ENCODE measurements around the gene OBSCN. TPM values are rescaled to one million over a fixed set of nuclear protein-coding genes. Genes with fewer than 3 reads are reported as not detected.

OBSCN gene
- total RNA-seq, 2 experiments from 2014 or later: 5.7 to 10.4 TPM

DNA sequence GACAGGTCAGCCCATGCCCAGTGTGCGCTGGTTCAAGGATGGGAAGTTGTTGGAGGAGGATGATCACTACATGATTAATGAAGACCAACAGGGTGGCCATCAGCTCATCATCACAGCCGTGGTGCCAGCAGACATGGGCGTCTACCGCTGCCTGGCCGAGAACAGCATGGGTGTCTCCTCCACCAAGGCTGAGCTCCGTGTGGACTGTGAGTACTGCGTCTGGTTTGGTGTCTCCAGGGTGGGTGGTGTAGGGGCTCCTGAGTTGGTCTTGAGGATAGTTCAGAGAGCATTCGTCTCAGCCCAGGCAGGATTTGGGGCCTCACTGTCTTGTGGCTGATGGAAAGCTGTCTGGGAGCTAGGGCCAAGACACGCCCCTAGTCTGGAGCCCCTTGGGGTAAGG, 115.6 kb downstream of the OBSCN start:
- ATAC-seq (no peak), DNase-seq (no peak)
- H3K4me1 Mint-ChIP-seq: no peaks in the 10 kb centered on the region
- no peak overlapping the region for H3K4me3 Mint-ChIP-seq
- H3K36me3 Mint-ChIP-seq: peaks cover 4% of the 10 kb centered on the region
- CTCF ChIA-PET: no interaction called here
- H3K27me3 Mint-ChIP-seq: no peaks in the 10 kb centered on the region
- no peaks in the 10 kb centered on the region for H3K9me3 Mint-ChIP-seq (ENCODE audit: low read depth)
- H3K27ac Mint-ChIP-seq: no peak overlapping the region

DNA sequence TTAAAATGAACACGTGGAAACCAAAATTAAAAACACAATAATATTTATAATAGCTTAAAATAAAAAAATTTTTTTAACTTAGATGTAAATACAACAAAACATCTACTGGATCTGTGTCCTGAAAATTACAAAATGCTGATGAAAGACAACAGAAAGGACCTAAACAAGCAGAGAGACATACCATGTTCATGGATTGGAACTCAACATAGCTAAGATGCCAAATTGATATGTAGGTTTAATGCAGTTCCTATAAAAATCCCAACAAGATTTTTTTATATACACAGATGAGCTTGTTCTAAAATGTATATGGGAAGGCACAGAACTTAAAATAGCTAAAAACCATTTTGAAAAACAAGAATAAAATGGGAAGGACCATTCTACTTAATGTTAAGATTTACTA, 117.4 kb downstream of the OBSCN start:
- ATAC-seq: no peak

DNA sequence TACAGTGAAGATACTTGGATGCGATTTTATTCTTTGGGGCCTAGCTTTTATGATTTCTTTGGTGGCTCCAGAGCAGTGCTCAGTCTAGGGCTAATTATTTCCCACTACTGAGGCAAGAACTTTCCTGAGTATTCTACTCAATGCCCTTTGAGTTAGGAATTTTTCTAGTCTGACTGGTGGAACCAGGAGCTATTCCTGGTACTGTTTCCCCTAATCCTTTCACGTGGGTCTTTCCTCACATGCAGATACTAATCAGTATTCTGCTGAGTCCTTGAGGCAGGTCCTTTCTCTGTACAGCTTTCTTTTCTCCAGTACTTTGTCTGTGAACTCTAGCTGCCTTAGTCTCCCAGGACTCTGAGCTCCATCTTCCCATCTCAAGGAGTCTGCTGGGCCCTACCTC, 122.0 kb downstream of the OBSCN start:
- H3K4me3 Mint-ChIP-seq: no peak overlapping the region
- H3K9me3 Mint-ChIP-seq (ENCODE audit: low read depth): no peaks in the 10 kb centered on the region
- DNase-seq (no peak), ATAC-seq (no peak)
- H3K27me3 Mint-ChIP-seq: no peaks in the 10 kb centered on the region
- H3K27ac Mint-ChIP-seq: no peak overlapping the region
- peaks cover 2% of the 10 kb centered on the region for H3K36me3 Mint-ChIP-seq
- CTCF ChIA-PET: no interaction called here
- no peaks in the 10 kb centered on the region for H3K4me1 Mint-ChIP-seq

More for the DNA sequence above, 117.4 kb downstream of the OBSCN start:
- no peaks in the 10 kb centered on the region for H3K27me3 Mint-ChIP-seq
- H3K27ac Mint-ChIP-seq: no peak overlapping the region
- CTCF ChIA-PET: interaction anchor here (1.2 to 1.3 kb wide), 2 partner anchors 13 to 195 kb away, joined by 3 read pairs; no protein-coding TSS in a partner anchor
- DNase-seq: no peak
- H3K36me3 Mint-ChIP-seq: peaks cover 4% of the 10 kb centered on the region
- no peak overlapping the region for H3K4me3 Mint-ChIP-seq
- H3K9me3 Mint-ChIP-seq (ENCODE audit: low read depth): no peaks in the 10 kb centered on the region
- H3K4me1 Mint-ChIP-seq: no peaks in the 10 kb centered on the region

DNA sequence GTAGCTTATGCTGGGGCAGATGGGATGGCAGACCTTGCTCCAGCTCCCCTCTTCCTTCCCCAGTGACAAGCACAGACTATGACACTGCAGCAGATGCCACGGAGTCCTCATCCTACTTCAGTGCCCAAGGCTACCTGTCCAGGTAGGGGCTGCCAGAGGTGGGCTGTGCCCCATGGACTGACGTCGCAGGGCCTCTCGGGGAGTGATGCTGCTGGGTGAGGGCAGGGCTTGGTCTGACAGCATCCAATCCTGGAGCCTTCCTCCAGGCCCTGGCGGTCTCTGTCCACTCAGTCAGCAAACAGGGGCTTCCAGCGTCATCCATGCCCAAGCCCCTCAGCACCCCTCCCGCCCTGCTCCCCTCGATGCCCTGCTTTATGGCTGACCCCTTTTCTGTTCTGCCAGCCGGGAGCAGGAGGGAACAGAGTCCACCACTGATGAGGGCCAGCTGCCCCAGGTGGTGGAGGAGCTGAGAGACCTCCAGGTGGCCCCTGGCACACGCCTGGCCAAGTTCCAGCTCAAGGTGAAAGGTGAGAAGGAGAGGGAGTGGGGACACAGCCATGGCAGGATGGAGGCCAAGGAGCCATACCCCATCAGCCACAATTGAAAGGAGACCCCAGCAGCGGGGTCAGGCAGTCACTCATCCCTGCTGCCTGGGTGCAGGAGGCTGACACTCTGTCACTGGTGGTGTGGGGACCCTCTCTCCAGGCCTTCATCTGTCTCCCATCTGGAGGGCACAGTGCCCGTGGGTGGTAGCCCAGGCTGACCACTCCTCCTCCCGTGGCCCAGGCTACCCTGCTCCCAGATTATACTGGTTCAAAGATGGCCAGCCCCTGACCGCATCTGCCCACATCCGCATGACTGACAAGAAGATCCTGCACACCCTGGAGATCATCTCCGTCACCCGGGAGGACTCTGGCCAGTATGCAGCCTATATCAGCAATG, 125.2 kb downstream of the OBSCN start:
- ATAC-seq: no peak
- H3K27me3 Mint-ChIP-seq: no peaks in the 10 kb centered on the region
- no peaks in the 10 kb centered on the region for H3K36me3 Mint-ChIP-seq
- H3K4me3 Mint-ChIP-seq: no peak overlapping the region
- no peak overlapping the region for H3K27ac Mint-ChIP-seq
- no peak for DNase-seq
- no peaks in the 10 kb centered on the region for H3K4me1 Mint-ChIP-seq
- H3K9me3 Mint-ChIP-seq (ENCODE audit: low read depth): no peaks in the 10 kb centered on the region
- CTCF ChIA-PET: interaction anchor here (1.1 kb wide), 1 partner anchor 807 kb away, joined by 3 read pairs; no protein-coding TSS in a partner anchor

DNA sequence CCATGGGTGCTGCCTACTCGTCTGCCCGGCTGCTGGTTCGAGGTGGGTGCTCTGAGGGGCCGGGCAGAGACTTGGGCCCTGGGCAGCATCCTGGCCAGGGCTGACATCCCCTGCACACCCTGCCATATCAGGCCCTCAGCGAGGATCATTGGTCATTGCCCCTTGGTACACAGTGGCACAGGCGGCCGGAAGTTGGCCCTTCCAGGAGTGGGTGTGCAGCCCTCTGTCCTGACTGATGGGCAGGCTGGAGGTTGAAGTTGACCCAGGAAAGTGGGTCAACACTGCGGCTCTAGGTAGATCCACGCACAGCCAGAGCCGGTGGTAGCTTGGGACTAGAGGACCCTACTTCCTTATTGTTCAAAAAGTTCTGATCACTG, 125.9 kb downstream of the OBSCN start:
- H3K4me1 Mint-ChIP-seq: no peaks in the 10 kb centered on the region

DNA sequence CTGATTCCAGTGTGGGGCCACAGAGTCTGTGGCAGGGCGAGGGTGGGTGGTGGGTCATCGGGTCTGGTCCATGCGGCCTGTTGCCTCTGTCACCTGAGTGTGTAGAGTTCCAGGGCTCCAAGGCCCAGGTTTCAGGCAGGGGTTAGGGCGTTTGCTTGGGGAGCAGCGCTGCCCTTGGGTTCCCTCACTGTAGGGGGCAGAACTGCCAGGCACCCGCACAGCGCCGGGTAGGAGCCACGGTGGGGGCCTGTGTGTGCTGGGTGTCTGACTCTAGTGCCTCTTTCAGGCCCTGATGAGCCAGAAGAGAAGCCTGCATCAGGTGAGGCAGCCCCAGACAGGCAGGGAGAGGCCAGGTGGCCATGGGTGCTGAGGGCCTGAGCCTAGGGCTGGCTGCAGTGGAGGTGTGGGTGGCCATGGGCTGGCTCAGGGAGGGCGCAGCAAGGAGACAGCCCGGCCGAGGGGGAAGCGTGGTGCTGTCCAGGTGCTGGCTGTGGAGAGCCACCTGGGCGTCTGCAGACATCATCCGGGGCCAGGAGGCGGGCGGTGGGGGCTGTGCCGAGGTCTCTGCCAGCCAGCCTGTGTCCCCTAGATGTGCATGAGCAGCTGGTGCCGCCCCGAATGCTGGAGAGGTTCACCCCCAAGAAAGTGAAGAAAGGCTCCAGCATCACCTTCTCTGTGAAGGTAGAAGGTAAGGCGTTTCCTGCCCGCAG, 126.5 kb downstream of the OBSCN start:
- H3K9me3 Mint-ChIP-seq (ENCODE audit: low read depth): no peaks in the 10 kb centered on the region
- ATAC-seq (no peak), DNase-seq (no peak)
- no peak overlapping the region for H3K27ac Mint-ChIP-seq
- H3K27me3 Mint-ChIP-seq: no peaks in the 10 kb centered on the region
- H3K4me3 Mint-ChIP-seq: no peak overlapping the region
- CTCF ChIA-PET: no interaction called here
- H3K36me3 Mint-ChIP-seq: no peaks in the 10 kb centered on the region
- no peaks in the 10 kb centered on the region for H3K4me1 Mint-ChIP-seq

More for the DNA sequence above, 125.9 kb downstream of the OBSCN start:
- Mint-ChIP-seq H3K36me3 (no peaks in the 10 kb centered on the region), H3K27me3 (no peaks in the 10 kb centered on the region), H3K27ac (no peak overlapping the region), H3K4me3 (no peak overlapping the region), H3K9me3 (ENCODE audit: low read depth) (no peaks in the 10 kb centered on the region)
- CTCF ChIA-PET: no interaction called here
- no peak for ATAC-seq
- DNase-seq: no peak

DNA sequence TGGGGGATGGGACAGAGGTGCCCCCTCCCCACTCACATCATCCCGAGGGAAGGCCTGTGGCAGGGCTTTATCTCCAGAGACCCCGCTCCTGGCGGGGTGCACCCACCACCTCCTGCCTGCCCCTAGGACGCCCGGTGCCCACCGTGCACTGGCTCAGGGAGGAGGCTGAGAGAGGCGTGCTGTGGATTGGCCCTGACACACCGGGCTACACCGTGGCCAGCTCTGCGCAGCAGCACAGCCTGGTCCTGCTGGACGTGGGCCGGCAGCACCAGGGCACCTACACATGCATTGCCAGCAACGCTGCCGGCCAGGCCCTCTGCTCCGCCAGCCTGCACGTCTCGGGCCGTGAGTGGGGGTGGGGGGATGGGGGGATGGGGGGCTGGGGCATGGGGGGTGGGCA, 127.1 kb downstream of the OBSCN start:
- Mint-ChIP-seq H3K9me3 (ENCODE audit: low read depth) (no peaks in the 10 kb centered on the region), H3K27ac (no peak overlapping the region), H3K27me3 (no peaks in the 10 kb centered on the region), H3K4me1 (no peaks in the 10 kb centered on the region), H3K4me3 (no peak overlapping the region), H3K36me3 (no peaks in the 10 kb centered on the region)
- DNase-seq (no peak), ATAC-seq (no peak)
- CTCF ChIA-PET: no interaction called here

DNA sequence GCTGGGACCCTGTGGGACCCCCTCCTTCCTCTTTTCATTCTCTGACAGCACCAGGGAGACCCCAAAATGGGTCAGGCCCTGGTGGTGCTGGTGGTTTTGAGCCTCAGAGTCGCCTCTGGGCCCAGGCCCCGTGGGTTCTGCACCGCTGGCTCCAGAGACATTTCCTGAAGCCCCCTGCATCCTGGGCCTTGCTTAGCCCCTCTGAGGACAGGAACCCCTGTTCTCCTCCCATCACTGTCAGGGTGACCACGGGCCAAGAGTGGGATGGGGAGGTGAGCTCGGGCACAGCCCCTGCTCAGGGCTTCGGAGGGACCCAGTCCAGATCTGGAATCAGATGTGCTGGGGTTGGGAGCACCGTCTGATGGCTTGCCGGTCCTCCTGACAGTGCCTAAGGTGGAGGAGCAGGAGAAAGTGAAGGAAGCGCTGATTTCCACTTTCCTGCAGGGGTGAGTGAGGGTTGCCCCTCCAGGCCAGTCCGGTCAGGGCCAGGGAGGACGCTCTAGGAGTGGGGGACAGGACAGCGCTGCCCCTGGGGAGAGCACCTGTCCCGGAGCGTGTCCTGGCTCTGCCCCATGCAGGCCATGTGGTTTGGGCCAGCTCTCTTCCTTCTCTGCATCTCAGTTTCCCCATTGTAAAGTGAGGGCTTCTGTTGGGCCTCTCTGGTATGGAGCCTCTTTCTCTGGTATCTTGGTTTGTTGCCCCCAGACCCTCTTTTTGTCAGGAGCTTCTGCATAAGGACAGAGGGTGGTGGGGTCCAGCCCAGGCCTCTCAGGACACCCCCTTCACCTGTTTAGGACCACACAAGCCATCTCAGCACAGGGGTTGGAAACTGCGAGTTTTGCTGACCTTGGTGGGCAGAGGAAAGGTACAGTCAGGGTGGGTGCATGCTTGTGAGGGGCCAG, 127.8 kb downstream of the OBSCN start:
- Mint-ChIP-seq H3K36me3 (no peaks in the 10 kb centered on the region), H3K9me3 (ENCODE audit: low read depth) (no peaks in the 10 kb centered on the region), H3K27me3 (no peaks in the 10 kb centered on the region), H3K4me3 (no peak overlapping the region), H3K27ac (no peak overlapping the region), H3K4me1 (no peaks in the 10 kb centered on the region)
- CTCF ChIA-PET: no interaction called here
- no peak for ATAC-seq
- DNase-seq: no peak

DNA sequence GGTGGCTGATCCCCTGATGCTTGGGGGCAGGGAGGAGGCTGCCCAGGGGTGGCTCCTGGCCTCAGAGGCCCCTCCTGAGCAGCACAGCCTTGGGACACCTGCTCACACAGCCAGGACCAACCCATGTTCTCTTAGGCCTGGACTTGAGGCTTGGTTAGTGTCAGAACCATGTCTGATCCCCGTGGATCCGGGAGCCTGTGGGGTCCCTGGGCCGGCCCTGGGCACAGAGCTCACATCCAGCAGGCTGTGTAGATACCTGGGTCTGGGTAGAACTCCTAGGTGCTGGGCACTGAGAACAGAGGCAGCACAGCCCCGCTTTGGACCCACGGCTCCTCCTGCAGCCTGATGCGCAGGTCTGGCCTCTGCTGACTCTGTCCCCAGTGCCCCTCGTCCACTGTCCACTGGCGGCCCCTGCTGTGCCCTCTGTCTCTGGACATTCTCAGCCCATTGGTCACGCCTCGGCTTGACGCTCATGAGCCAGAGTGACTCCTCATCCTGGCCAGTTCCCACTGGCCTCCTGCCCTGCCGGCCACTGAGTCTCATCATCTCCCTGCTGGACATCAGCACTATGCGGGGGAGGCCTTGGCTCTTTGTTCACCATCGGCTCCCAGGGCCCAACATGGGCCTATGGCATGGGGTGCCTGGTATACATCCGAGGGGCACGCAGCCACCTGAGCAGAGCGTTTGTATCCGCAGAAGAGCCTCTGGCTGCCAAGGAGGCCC, 128.6 kb downstream of the OBSCN start:
- Mint-ChIP-seq H3K36me3 (no peaks in the 10 kb centered on the region), H3K4me1 (no peaks in the 10 kb centered on the region), H3K27ac (no peak overlapping the region), H3K4me3 (no peak overlapping the region), H3K9me3 (ENCODE audit: low read depth) (no peaks in the 10 kb centered on the region), H3K27me3 (no peaks in the 10 kb centered on the region)
- ATAC-seq: no peak
- CTCF ChIA-PET: no interaction called here
- no peak for DNase-seq

DNA sequence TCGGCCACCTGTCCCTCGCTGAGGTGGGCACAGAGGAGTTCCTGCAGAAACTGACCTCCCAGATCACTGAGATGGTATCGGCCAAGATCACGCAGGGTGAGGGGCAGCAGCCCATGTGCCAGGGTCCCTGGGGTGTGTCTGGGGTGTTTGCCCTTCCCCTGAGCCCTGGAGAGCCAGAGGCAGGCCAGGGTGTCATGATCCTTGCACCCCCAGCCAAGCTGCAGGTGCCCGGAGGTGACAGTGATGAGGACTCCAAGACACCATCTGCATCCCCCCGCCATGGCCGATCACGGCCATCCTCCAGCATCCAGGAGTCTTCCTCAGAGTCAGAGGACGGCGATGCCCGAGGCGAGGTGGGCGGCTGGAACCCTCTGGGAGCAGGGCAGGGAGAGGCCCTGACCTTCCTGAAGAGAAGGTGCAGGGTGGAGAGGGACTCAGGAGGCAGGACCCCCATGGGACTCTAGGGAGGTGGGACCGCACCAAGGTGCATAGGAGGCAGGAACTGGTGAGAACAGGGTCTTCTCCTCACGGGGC, 129.3 kb downstream of the OBSCN start:
- no peak overlapping the region for H3K4me3 Mint-ChIP-seq
- H3K9me3 Mint-ChIP-seq (ENCODE audit: low read depth): no peaks in the 10 kb centered on the region
- ATAC-seq: no peak
- no peaks in the 10 kb centered on the region for H3K27me3 Mint-ChIP-seq
- no peak overlapping the region for H3K27ac Mint-ChIP-seq
- no peak for DNase-seq
- H3K4me1 Mint-ChIP-seq: no peaks in the 10 kb centered on the region
- CTCF ChIA-PET: no interaction called here
- no peaks in the 10 kb centered on the region for H3K36me3 Mint-ChIP-seq

DNA sequence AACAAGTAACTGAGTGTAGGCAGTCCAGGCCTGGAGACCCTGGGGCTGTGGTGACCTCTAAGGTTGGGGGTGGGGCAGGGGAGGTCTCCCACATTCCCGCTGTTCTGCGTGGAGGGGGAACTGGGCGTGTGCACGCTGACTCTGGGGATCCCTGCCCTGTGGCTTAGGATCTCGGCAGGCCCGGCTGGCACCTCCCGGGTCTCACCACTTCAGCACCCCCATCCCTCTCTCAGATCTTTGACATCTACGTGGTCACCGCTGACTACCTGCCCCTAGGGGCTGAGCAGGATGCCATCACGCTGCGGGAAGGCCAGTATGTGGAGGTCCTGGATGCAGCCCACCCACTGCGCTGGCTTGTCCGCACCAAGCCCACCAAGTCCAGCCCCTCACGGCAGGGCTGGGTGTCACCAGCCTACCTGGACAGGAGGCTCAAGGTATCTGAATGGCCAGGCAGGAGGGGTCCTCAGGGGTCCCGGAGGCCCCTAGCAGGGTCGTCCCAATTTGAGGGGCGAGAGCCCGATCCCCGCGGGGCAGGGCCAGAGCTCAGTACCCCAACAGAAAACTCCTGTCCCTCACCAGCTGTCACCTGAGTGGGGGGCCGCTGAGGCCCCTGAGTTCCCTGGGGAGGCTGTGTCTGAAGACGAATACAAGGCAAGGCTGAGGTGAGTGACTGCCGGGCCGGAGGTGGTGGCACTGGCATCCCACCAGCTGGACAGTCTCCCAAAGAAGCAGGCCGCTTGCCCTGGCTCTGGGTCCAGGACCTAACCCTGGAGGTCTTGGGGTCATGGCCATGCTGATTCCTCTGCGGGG, 130.1 kb downstream of the OBSCN start:
- H3K9me3 Mint-ChIP-seq (ENCODE audit: low read depth): no peaks in the 10 kb centered on the region
- H3K27me3 Mint-ChIP-seq: no peaks in the 10 kb centered on the region
- no peaks in the 10 kb centered on the region for H3K4me1 Mint-ChIP-seq
- H3K27ac Mint-ChIP-seq: no peak overlapping the region
- ATAC-seq (no peak), DNase-seq (no peak)
- no peak overlapping the region for H3K4me3 Mint-ChIP-seq
- CTCF ChIA-PET: interaction anchor here (1.4 kb wide), 1 partner anchor 13 kb away, joined by 3 read pairs; no protein-coding TSS in a partner anchor
- no peaks in the 10 kb centered on the region for H3K36me3 Mint-ChIP-seq

DNA sequence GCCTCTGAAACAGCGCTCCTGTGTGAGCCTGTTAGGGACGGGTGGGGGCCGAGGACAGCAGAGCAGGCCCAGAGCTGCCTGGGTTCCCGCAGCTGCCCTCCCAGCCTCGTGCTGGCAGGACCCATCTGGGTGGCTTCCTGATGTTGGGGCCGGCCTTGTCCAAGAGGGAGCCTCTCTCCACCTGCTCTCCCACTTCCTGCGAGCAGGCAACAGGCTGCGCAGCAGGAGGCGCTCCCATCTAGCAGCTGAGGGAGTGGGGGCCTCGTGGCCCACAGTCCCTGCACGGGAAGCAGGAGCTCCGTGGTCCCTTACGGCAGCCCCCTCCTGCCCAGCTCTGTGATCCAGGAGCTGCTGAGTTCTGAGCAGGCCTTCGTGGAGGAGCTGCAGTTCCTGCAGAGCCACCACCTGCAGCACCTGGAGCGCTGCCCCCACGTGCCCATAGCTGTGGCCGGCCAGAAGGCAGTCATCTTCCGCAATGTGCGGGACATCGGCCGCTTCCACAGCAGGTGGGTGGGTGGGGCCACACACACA, 130.7 kb downstream of the OBSCN start:
- no peaks in the 10 kb centered on the region for H3K9me3 Mint-ChIP-seq (ENCODE audit: low read depth)
- no peaks in the 10 kb centered on the region for H3K36me3 Mint-ChIP-seq
- no peak overlapping the region for H3K27ac Mint-ChIP-seq
- no peaks in the 10 kb centered on the region for H3K4me1 Mint-ChIP-seq
- no peak for DNase-seq
- CTCF ChIA-PET: interaction anchor here (1.4 kb wide), 1 partner anchor 13 kb away, joined by 3 read pairs; no protein-coding TSS in a partner anchor
- H3K4me3 Mint-ChIP-seq: no peak overlapping the region
- no peaks in the 10 kb centered on the region for H3K27me3 Mint-ChIP-seq
- ATAC-seq: no peak
